Epithelial cell of esophagus (primary cell): ENCODE results near the gene ENO3.
A peak's percentile ranks its signal among the peaks of the same experiment; 100 is the strongest.

ENCODE experiments used
- DNase-seq: peaks from one replicate; pipeline ENCODE4 v3.0.0; 2010; ENCODE audit warnings: low read depth
- H3K4me3 ChIP-seq: 2 replicates; pipeline ENCODE4 v1.5.1; 2011; ENCODE audit warnings: mild to moderate bottlenecking, low read length, control low read depth
- TF ChIP-seq, protein P1 (sequence below): IDR thresholded peaks from 2 replicates; pipeline ENCODE4 v1.5.1; 2011; ENCODE audit warnings: low read depth, mild to moderate bottlenecking, low read length, control low read depth, inconsistent platforms; ENCODE audit not compliant: insufficient read depth; ENCODE audit errors: missing control alignments

The ENO3 gene

DNA sequence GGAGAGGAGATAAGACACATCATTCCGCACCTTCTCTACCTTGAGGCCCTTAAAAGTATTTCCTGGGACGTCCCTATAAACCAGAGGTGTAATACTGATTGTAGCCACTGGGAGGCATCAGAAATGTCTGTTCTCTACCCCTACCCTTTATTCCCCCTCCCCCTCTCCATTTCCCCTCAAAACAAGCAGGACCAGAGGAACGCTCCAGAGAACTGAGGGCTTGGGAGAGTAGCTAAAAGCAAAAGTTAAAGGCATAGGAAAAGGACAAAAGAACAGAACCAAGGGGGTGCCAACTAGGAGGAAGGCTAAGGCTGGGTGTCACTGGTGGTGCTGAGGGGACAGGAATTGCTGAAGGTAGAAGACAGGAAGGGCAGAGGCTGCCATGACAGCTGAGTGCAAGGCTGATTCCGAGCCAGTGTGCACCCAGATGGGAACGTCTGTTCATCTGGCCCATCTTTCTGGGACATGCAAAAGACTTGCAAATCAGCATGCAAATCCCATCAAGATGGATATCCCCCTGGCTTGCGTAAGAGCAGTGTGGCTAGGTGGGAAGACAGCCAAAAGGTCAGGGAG is 29.8 kb downstream of the ENO3 start:
- peak; percentile 57 for DNase-seq
- TF ChIP-seq, protein P1, sequence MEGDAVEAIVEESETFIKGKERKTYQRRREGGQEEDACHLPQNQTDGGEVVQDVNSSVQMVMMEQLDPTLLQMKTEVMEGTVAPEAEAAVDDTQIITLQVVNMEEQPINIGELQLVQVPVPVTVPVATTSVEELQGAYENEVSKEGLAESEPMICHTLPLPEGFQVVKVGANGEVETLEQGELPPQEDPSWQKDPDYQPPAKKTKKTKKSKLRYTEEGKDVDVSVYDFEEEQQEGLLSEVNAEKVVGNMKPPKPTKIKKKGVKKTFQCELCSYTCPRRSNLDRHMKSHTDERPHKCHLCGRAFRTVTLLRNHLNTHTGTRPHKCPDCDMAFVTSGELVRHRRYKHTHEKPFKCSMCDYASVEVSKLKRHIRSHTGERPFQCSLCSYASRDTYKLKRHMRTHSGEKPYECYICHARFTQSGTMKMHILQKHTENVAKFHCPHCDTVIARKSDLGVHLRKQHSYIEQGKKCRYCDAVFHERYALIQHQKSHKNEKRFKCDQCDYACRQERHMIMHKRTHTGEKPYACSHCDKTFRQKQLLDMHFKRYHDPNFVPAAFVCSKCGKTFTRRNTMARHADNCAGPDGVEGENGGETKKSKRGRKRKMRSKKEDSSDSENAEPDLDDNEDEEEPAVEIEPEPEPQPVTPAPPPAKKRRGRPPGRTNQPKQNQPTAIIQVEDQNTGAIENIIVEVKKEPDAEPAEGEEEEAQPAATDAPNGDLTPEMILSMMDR: peak; percentile 73
- H3K4me3 ChIP-seq: no peak overlapping the region

DNA sequence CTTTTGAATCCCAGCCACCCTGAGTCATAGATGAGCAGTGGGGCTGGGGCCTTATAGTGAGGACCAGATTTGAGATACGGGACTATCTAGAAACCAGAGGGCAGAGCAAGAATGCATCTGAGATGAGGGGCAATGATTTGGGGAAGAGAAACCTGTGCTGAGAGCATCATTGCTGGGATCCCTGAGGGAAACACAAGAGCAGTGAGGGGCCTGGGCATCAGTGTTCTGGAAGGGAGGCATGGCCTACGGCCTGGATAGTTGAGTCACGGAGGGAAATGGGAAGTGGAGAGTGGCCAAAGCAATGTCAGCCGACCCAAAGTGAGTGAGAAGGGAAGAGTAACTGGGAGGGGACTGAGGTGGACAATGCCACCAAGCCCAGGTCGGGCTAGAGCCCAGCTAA is 31.4 kb downstream of the ENO3 start:
- no peak for DNase-seq
- H3K4me3 ChIP-seq: no peak overlapping the region
- TF ChIP-seq, protein P1: no peak

DNA sequence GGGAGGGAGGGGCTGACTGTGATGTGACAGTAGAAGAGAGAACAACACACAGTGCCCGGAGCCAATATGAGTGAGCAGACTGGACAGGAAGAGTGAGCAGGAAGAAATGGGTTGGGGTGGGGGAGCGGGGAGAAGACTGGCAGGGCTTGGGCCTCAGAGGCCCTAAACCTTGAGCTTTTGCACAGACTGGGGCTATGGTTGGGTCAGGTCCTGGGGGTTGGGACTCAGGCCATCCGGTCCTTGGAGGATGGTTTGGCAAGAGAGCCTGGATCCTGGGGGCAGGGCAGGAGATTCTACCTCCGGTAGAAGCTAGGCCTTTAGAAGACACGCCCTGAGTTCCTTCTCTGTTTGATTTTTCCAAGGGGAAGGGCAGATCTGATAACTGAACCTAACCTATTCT is 35.5 kb downstream of the ENO3 start:
- TF ChIP-seq, protein P1: no peak
- peak; percentile 67 for DNase-seq
- peak overlapping the region; percentile 73 for H3K4me3 ChIP-seq

DNA sequence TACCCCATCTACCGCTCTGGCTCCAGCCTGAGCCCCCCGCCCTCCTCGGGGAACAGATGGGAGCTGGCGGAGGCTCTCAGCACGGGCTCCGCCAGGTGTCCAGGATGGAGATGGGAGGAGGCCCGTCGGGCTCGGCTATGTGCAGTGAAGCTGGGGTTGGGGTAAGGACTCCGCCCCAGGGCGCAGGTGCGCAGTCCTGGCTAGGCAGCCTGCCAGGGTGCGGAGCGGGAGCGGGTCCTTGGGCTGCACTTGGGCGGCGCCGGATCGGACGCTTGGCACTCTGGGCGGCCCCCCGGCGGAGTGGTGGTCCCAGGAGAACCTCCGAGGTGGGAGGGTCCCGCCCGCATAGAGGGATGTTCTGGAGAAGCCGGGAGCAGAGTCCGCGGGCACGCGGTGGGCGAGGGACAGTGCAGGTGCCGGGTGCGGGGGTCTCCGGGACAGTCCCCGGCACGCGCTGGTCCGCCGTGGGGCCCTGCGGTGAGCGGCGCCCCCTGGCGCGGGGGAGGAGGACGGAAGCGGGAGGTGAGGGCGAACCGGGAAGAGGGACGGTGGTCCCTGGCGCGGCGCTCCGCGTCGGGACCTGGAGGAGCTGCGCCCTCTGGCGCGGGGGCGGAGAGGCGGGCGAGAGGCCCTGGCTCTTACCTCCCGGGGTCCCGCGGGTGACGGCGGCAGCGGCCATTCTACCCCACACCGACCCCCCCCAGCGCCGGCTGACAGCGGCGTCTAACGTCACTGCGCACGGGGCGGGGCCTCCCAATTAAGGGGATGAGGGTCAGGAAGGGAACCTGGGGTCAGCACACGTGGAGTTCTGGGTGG is 36.2 kb downstream of the ENO3 start, which contains the start of gene CAMTA2:
CAMTA2 (minus strand) TSS at position 725 of the 816 bp plus-strand sequence. CDS start 1,453 bp downstream, outside the sequence.
- TF ChIP-seq, protein P1: peak; percentile 28
- H3K4me3 ChIP-seq: peak within 1 kb of the TSS; percentile 73
- peak; percentile 64 for DNase-seq

DNA sequence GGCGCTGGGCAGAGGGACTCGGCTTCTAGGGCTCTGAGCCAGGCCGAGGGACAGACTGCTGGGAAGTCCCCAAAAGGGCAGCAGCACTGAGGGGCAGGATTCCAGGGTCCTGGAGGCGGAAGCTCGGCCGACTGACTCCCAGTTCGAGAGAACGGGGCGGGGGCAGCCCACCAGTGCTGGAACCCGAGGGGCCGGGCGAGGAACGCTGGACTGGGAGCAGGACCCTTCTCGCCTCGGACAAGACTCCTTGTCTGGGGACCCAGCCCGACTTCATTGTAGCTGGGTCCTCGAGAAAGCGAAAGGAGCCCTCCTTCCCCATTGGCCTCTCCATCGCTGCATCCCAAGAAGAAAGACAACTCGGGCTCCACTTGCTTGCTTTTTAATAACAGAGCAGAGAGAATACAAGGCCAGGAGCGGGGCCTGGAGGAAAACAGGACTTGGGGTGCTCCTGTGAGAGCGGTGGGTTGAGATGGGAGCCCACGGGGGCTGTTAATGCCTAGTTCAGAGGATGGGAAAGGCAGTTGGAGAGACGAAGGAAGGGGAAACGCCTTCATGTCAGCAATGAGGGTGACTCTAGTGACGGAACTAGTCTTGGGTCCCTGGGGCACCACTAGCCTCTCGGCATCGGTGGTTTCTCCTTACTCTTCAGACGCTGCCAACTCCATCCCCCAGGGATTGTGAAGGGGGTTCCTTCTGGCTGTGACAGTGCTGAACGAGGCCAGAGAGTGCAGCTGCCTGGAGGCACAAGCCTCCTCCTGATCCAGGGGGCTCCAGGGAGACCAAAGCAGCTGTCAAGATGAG is 37.0 kb downstream of the ENO3 start:
- DNase-seq: no peak
- TF ChIP-seq, protein P1: no peak
- H3K4me3 ChIP-seq: peak overlapping the region; percentile 73

DNA sequence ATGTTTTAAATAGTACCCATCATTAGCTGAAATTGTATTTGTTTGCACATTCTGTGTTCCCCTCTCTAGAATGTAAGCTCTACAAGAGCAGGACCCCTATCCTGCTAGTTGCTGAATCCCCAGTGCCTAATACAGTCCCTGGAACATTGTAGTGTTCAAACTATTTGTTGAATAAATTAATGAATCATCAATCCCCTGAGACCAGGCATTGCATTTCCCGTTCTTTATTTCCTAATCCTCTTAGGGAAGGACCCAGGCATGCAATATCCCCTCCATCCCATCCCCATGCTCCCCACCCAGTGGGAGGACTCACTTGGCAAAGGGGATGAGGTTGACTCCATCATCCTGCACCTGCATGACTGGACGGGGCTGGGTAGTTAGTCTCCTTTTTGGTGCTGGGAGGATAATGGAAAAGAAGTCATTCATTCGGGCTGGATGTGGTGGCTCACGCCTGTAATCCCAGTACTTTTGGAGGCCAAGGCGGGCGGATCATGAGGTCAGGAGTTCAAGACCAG is 43.2 kb downstream of the ENO3 start:
- no peak overlapping the region for H3K4me3 ChIP-seq
- DNase-seq: no peak
- TF ChIP-seq, protein P1: no peak
